ENCODE measurements around the gene CNTN5. TPM values are rescaled to one million over a fixed set of nuclear protein-coding genes. Genes with fewer than 3 reads are reported as not detected.

Gene CNTN5
- total RNA-seq, 2 experiments from 2014 or later = not detected

GRCh38 chr11:99327066-99327465 is 306.3 kb downstream of the CNTN5 start:
- H3K27ac Mint-ChIP-seq = no peak overlapping the region
- no peak for DNase-seq
- ATAC-seq = no peak
- POLR2A ChIA-PET = no interaction called here
- no peaks in the 10 kb centered on the region for H3K4me1 Mint-ChIP-seq (ENCODE audit: low read depth)
- no peaks in the 10 kb centered on the region for H3K36me3 Mint-ChIP-seq (ENCODE audit: low read depth)
- intact Hi-C loops (cut with micrococcal nuclease) = no loop called here
- TF ChIP-seq CTCF (IDR thresholded peaks at IDR 0.05) = no peak
- H3K4me3 Mint-ChIP-seq = no peak overlapping the region
- H3K9me3 Mint-ChIP-seq = peaks cover 4% of the 10 kb centered on the region
- CTCF ChIA-PET = no interaction called here
- no peaks in the 10 kb centered on the region for H3K27me3 Mint-ChIP-seq

- ChIA-PET POLR2A (no interaction called here), CTCF (no interaction called here)
- ATAC-seq (no peak), DNase-seq (no peak)
- intact Hi-C loops (cut with micrococcal nuclease) = no loop called here
- TF ChIP-seq CTCF (IDR thresholded peaks at IDR 0.05) = no peak
- no peaks in the 10 kb centered on the region for H3K4me1 Mint-ChIP-seq (ENCODE audit: low read depth)
- peaks cover 4% of the 10 kb centered on the region for H3K9me3 Mint-ChIP-seq
- H3K36me3 Mint-ChIP-seq (ENCODE audit: low read depth) = no peaks in the 10 kb centered on the region
- H3K27me3 Mint-ChIP-seq = no peaks in the 10 kb centered on the region
- no peak overlapping the region for H3K27ac Mint-ChIP-seq
- no peak overlapping the region for H3K4me3 Mint-ChIP-seq
Measured at GRCh38 chr11:99327527-99327926, 306.8 kb downstream of the CNTN5 start.

GRCh38 chr11:99333621-99334020 is 312.9 kb downstream of the CNTN5 start:
- intact Hi-C loops (cut with micrococcal nuclease) = no loop called here
- CTCF ChIA-PET = no interaction called here
- Mint-ChIP-seq H3K27ac (no peak overlapping the region), H3K27me3 (no peaks in the 10 kb centered on the region), H3K9me3 (peaks cover 6% of the 10 kb centered on the region), H3K4me1 (ENCODE audit: low read depth) (no peaks in the 10 kb centered on the region), H3K36me3 (ENCODE audit: low read depth) (no peaks in the 10 kb centered on the region), H3K4me3 (no peak overlapping the region)
- no peak for DNase-seq
- ATAC-seq = no peak
- POLR2A ChIA-PET = no interaction called here
- no peak for TF ChIP-seq CTCF (IDR thresholded peaks at IDR 0.05)

- Mint-ChIP-seq H3K27me3 (no peaks in the 10 kb centered on the region), H3K9me3 (peaks cover 12% of the 10 kb centered on the region), H3K4me3 (no peak overlapping the region), H3K36me3 (ENCODE audit: low read depth) (no peaks in the 10 kb centered on the region), H3K4me1 (ENCODE audit: low read depth) (no peaks in the 10 kb centered on the region), H3K27ac (no peak overlapping the region)
- no peak for TF ChIP-seq CTCF (IDR thresholded peaks at IDR 0.05)
- DNase-seq = no peak
- CTCF ChIA-PET = no interaction called here
- intact Hi-C loops (cut with micrococcal nuclease) = no loop called here
- POLR2A ChIA-PET = no interaction called here
- no peak for ATAC-seq
Measured at GRCh38 chr11:99343117-99343516, 322.4 kb downstream of the CNTN5 start.

GRCh38 chr11:99349151-99349673 is 328.5 kb downstream of the CNTN5 start:
- DNase-seq (no peak), ATAC-seq (no peak)
- Mint-ChIP-seq H3K36me3 (ENCODE audit: low read depth) (no peaks in the 10 kb centered on the region), H3K27me3 (no peaks in the 10 kb centered on the region), H3K4me3 (no peak overlapping the region), H3K9me3 (peaks cover 6% of the 10 kb centered on the region), H3K27ac (no peak overlapping the region), H3K4me1 (ENCODE audit: low read depth) (no peaks in the 10 kb centered on the region)
- TF ChIP-seq CTCF (IDR thresholded peaks at IDR 0.05) = no peak
- intact Hi-C loops (cut with micrococcal nuclease) = no loop called here
- ChIA-PET CTCF (no interaction called here), POLR2A (no interaction called here)

Measured in activated CD8-positive, alpha-beta T cell treated with anti-CD3 and anti-CD28 coated beads for 36 hours (primary cell).